Stomach (tissue), 9 donors: Measurements from ENCODE around the gene MRTO4. TPM values are rescaled to one million over a fixed set of nuclear protein-coding genes. Genes with fewer than 3 reads are reported as not detected.
"Not testable (repeated sequence)": the region's sequence is repeated elsewhere in the genome, so short reads cannot be mapped to it uniquely, and the experiment has no call there.

Experiments
- DNase-seq, 2 donors: peaks; one replicate each; pipeline versions ENCODE4 v3.0.0 to v3.0.0-alpha.2; 2013 to 2019
- H3K27ac ChIP-seq, 5 donors: fragments of 200-600 bp in 4 of 5; sonication (generic) in 4 of 5; one replicate each; pipeline ENCODE4 v1.5.1; 2013 to 2019; ENCODE audit warnings: mild to moderate bottlenecking in 1 of 5, moderate library complexity in 1 of 5
- H3K27me3 ChIP-seq, 3 donors: fragments of 200-600 bp; sonication (generic); one replicate each; pipeline ENCODE4 v1.5.1; 2017 to 2019; ENCODE audit warnings: mixed run types in 1 of 3
- H3K36me3 ChIP-seq, 4 donors: fragments of 200-600 bp; sonication (generic); 1 replicate in 3 of 4; 2 replicates in 1 of 4; pipeline ENCODE4 v1.5.1; 2016 to 2019
- H3K4me1 ChIP-seq, 4 donors: fragments of 200-600 bp; sonication (generic); one replicate each; pipeline ENCODE4 v1.5.1; 2016 to 2019
- H3K4me3 ChIP-seq, 4 donors: fragments of 200-600 bp; sonication (generic) in 3 of 4; one replicate each; pipeline ENCODE4 v1.5.1; 2016 to 2019; ENCODE audit warnings: mild to moderate bottlenecking in 1 of 4
- H3K9me3 ChIP-seq, 4 donors: fragments of 200-600 bp; sonication (generic); one replicate each; pipeline ENCODE4 v1.5.1; 2016 to 2019
- EP300 ChIP-seq: sonication (generic); formaldehyde crosslinking; IDR thresholded peaks from one replicate; pipeline ENCODE4 v1.6.1; 2017; ENCODE audit warnings: antibody characterized with exemption
- POLR2A ChIP-seq, 4 donors: fragments of 450-650 bp; IDR thresholded peaks; one replicate each; pipeline ENCODE4 v1.6.1; 2016; ENCODE audit warnings: antibody characterized with exemption in 4 of 4, control low read depth in 2 of 4, mild to moderate bottlenecking in 1 of 4, moderate library complexity in 1 of 4
- POLR2AphosphoS5 ChIP-seq, 3 donors: sonication (generic); formaldehyde crosslinking; IDR thresholded peaks; one replicate each; pipeline ENCODE4 v1.6.1; 2016; ENCODE audit warnings: antibody characterized with exemption in 3 of 3
- WGBS, 5 donors: extraction: QIAGEN DNeasy Blood & Tissue Kit in 3 of 5; methylation state at CpG; one replicate each; pipeline versions ENCODE4 v1.1.5 to v1.1.7; 2013 to 2018; 5-methylcytosine and 5-hydroxymethylcytosine counted together
- intact Hi-C: fragments of 100-400 bp; cut with DNase I; formaldehyde crosslinking; loops from one replicate; pipeline ENCODE4 v1.15.1; 2023; ENCODE audit warnings: low total_unique reads
- polyA plus RNA-seq, 3 donors: library from polyadenylated mRNA; stranded (reverse); fragments of 200-250 nt; gene quantifications; one replicate each; pipeline ENCODE4 v1.2.3, GENCODE V29; 2013
- total RNA-seq, 5 donors: library from RNA; depleted of rRNA; stranded (reverse); fragments of >200 nt; gene quantifications; one replicate each; pipeline versions ENCODE4 v1.1.0 to v1.2.3, GENCODE V29; 2014 to 2016
- TF ChIP-seq, protein P1 (sequence below), 7 experiments: fragments of 450-650 bp in 4 of 7; fragments of 200-600 bp in 3 of 7; sonication (generic) in 3 of 7; IDR thresholded peaks; one replicate each; pipeline ENCODE4 v1.5.1; 2016 to 2019; ENCODE audit warnings: antibody characterized with exemption in 7 of 7, control low read depth in 2 of 7, mild to moderate bottlenecking in 1 of 7
- donor health status: healthy with polysubstance abuse.
- donor health status: Bipolar disorder and iron deficiency.
- donor health status: healthy.

The MRTO4 gene
- total and polyA plus RNA-seq, 8 donors: 1.8 to 46.7 (median 17.0) TPM

DNA sequence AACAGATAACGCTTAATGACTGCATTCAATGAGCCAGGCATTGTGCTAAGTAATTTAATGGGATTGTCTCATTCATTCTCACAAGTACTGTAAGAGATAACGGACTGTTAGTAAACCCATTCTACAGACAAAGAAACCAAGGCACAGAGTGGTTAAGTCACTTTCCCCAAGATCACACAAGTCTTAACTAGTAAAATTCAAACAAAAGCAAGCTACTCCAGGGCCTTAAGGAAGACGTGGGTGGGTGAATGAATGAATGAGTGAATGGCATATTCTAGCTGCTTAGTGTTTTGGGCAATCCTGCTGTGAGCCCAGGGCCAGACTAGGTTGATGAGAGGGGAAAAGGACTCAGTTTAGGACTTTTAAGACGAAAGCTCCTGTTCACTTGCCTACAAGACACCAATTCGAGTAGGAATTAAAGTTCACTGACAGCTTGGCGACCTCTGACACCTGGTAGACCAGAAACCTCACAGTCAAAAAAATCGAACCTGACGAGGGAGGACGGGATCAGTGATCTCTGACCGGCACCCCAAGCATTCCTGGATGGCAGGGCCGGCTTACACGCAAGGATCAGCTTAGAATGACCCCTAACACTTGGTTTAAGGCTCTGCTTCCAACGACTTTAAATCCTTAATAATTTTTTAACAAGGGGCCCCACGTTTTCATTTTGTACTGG is 838 bp upstream of the MRTO4 start:
- 9 to 12% (median 11%) methylated on average over 14 of the region's 14 CpGs for WGBS, 5 donors
- intact Hi-C loops: no loop called here
- peaks cover 25 to 55% (median 41%) of the 10 kb centered on the region in 4 donors for H3K4me1 ChIP-seq
- DNase-seq: no peak
- no peaks in the 10 kb centered on the region for H3K9me3 ChIP-seq
- no peak for TF ChIP-seq EP300
- no peak for TF ChIP-seq POLR2A (IDR thresholded peaks at IDR 0.05)
- TF ChIP-seq POLR2AphosphoS5 (IDR thresholded peaks at IDR 0.05): no peak
- TF ChIP-seq, protein P1, sequence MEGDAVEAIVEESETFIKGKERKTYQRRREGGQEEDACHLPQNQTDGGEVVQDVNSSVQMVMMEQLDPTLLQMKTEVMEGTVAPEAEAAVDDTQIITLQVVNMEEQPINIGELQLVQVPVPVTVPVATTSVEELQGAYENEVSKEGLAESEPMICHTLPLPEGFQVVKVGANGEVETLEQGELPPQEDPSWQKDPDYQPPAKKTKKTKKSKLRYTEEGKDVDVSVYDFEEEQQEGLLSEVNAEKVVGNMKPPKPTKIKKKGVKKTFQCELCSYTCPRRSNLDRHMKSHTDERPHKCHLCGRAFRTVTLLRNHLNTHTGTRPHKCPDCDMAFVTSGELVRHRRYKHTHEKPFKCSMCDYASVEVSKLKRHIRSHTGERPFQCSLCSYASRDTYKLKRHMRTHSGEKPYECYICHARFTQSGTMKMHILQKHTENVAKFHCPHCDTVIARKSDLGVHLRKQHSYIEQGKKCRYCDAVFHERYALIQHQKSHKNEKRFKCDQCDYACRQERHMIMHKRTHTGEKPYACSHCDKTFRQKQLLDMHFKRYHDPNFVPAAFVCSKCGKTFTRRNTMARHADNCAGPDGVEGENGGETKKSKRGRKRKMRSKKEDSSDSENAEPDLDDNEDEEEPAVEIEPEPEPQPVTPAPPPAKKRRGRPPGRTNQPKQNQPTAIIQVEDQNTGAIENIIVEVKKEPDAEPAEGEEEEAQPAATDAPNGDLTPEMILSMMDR (IDR thresholded peaks at IDR 0.05): no peak
- H3K4me3 ChIP-seq: peak overlapping the region; percentile 73 to 99 (median 88)
- peaks cover 0 to 20% (median 11%) of the 10 kb centered on the region in 4 donors for H3K36me3 ChIP-seq
- H3K27ac ChIP-seq: peak overlapping the region in 4 of 5 donors; percentile 86 to 96 (median 94)
- no peaks in the 10 kb centered on the region for H3K27me3 ChIP-seq

DNA sequence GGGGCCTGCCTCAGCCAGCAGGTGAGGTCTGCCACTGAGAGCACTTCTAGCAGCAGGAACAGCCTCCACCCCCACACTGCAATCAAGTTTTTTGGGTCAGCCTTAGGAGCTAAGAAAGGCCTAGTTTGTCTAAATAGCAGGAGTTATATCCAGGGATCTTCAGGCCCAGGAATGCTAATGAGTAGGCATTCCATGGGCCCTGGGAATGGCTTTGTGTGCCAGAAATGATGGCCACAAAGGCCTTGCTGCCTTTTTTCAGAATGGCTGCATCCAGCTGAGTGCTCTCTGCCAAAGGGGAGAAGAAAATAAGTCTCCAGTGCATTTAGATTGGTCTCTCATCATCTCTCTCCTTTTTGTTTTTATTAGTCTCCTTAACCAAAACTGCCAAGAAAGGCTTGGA is 2.8 kb downstream of the MRTO4 start:
- Histone ChIP-seq H3K9me3 (no peaks in the 10 kb centered on the region), H3K4me1 (peaks cover 25 to 50% (median 39%) of the 10 kb centered on the region in 4 donors), H3K36me3 (peaks cover 31 to 48% (median 46%) of the 10 kb centered on the region in 4 donors), H3K4me3 (no peak overlapping the region), H3K27ac (no peak overlapping the region), H3K27me3 (no peaks in the 10 kb centered on the region)
- intact Hi-C loops: no loop called here
- TF ChIP-seq, protein P1 (IDR thresholded peaks at IDR 0.05): no peak
- TF ChIP-seq POLR2A (IDR thresholded peaks at IDR 0.05) (no peak), EP300 (no peak), POLR2AphosphoS5 (IDR thresholded peaks at IDR 0.05) (no peak)
- no peak for DNase-seq

DNA sequence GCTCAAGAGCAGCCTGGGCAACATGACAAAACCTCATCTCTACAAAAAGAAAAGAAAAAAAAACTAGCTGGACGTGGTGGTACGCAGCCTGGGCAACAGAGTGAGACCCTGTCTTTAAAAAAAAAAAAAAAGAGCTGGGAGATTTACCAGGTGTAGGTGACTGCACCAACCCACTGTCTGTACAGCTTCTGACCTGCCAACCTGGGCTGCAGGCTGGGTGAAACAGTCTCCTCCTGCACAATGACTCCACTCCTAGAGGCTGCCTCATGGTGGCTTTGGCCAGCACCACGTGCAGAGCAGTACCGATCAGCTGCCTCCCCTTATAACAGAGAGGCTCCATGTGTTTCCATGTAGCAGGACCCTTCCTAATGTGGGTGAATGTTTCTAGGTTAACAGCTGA is 3.7 kb downstream of the MRTO4 start:
- 82 to 91% (median 86%) methylated on average over 4 of the region's 4 CpGs for WGBS, 5 donors
- Histone ChIP-seq H3K9me3 (no peaks in the 10 kb centered on the region), H3K27ac (no peak overlapping the region), H3K27me3 (no peaks in the 10 kb centered on the region), H3K4me1 (peaks cover 21 to 41% (median 35%) of the 10 kb centered on the region in 4 donors), H3K4me3 (no peak overlapping the region), H3K36me3 (peaks cover 40 to 56% (median 54%) of the 10 kb centered on the region in 4 donors)
- no peak for TF ChIP-seq POLR2AphosphoS5 (IDR thresholded peaks at IDR 0.05)
- TF ChIP-seq POLR2A (IDR thresholded peaks at IDR 0.05): no peak
- TF ChIP-seq, protein P1 (IDR thresholded peaks at IDR 0.05): no peak
- intact Hi-C loops: no loop called here
- DNase-seq: no peak

DNA sequence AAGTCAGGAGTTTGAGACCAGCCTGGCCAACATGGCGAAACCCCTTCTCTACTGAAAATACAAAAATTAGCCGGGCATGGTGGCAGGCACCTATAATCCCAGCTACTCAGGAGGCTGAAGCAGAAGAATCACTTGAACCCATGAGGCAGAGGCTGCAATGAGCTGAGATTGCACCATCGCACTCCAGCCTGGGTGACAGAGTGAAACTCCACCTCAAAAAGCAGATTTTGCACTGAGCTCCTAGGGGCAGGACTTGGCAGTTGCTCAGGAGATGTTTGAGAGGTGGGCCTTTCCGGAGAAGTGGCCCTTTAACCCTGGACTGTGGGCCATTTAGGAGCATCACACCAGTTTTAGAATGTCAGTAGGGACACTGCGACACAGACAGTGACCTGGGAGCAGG is 4.7 kb downstream of the MRTO4 start:
- Histone ChIP-seq H3K4me1 (peaks cover 18 to 36% (median 29%) of the 10 kb centered on the region in 4 donors), H3K36me3 (peaks cover 46 to 66% (median 62%) of the 10 kb centered on the region in 4 donors)
- intact Hi-C loops, H3K27ac ChIP-seq, H3K9me3 ChIP-seq, DNase-seq, H3K4me3 ChIP-seq, H3K27me3 ChIP-seq: not testable (repeated sequence)
- 88 to 97% (median 95%) methylated on average over 5 of the region's 5 CpGs for WGBS, 5 donors
